Measurements from ENCODE around the gene C5AR1. TPM values are rescaled to one million over a fixed set of nuclear protein-coding genes. Genes with fewer than 3 reads are reported as not detected.

The C5AR1 gene
- total RNA-seq, 1 donor from 2014 or later: 9.3 TPM

DNA sequence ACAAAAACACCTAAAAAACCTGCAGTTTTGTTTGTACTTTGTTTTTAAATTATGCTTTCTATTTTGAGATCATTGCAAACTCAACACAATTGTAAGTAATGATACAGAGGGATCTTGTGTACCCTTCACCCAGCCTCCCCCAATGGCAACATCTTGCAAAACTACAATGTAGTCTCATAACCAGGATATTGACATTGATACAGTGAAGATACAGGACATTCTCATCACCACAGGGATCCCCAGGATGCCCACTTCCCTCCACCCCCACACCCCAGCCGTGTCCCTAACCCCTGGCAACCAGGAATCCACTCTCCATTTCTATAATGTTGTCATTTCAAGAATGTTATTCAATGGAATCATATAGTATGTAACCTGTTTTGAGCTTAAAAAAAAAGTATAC lies 12.0 kb downstream of the C5AR1 start:
- no peaks in the 10 kb centered on the region for H3K9me3 ChIP-seq
- H3K27me3 ChIP-seq: no peaks in the 10 kb centered on the region
- H3K4me3 ChIP-seq: no peak overlapping the region
- H3K36me3 ChIP-seq: peaks cover 0 to 6% of the 10 kb centered on the region in 2 donors
- H3K27ac ChIP-seq: no peak overlapping the region
- no peak for DNase-seq (ENCODE audit: low spot score in 2 of 2)
- no peaks in the 10 kb centered on the region for H3K4me1 ChIP-seq
- intact Hi-C loops (cut with DNase I): no loop called here
- TF ChIP-seq, protein P1, sequence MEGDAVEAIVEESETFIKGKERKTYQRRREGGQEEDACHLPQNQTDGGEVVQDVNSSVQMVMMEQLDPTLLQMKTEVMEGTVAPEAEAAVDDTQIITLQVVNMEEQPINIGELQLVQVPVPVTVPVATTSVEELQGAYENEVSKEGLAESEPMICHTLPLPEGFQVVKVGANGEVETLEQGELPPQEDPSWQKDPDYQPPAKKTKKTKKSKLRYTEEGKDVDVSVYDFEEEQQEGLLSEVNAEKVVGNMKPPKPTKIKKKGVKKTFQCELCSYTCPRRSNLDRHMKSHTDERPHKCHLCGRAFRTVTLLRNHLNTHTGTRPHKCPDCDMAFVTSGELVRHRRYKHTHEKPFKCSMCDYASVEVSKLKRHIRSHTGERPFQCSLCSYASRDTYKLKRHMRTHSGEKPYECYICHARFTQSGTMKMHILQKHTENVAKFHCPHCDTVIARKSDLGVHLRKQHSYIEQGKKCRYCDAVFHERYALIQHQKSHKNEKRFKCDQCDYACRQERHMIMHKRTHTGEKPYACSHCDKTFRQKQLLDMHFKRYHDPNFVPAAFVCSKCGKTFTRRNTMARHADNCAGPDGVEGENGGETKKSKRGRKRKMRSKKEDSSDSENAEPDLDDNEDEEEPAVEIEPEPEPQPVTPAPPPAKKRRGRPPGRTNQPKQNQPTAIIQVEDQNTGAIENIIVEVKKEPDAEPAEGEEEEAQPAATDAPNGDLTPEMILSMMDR (IDR thresholded peaks at IDR 0.05): no peak

DNA sequence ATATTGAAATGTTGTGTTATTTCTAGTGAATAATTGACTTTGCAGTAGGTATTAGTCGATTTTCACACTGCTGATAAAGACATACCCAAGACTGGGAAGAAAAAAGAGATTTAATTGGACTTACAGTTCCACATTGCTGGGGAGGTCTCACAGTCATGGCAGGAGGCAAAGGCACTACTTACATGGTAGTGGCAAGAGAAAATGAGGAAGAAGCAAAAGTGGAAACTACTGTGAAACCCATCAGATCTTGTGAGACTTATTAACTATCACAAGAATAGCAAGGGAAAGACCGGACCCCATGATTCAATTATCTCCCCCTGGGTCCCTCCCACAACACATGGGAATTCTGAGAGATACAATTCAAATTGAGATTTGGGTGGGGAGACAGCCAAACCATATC lies 12.4 kb downstream of the C5AR1 start:
- intact Hi-C loops (cut with DNase I): no loop called here
- Histone ChIP-seq H3K27ac (no peak overlapping the region), H3K4me3 (no peak overlapping the region), H3K36me3 (peaks cover 0 to 6% of the 10 kb centered on the region in 2 donors), H3K4me1 (no peaks in the 10 kb centered on the region), H3K27me3 (no peaks in the 10 kb centered on the region), H3K9me3 (no peaks in the 10 kb centered on the region)
- DNase-seq (ENCODE audit: low spot score in 2 of 2): no peak
- TF ChIP-seq, protein P1 (IDR thresholded peaks at IDR 0.05): no peak

- intact Hi-C loops (cut with DNase I): no loop called here
- H3K27me3 ChIP-seq: no peaks in the 10 kb centered on the region
- TF ChIP-seq, protein P1 (IDR thresholded peaks at IDR 0.05): no peak
- H3K36me3 ChIP-seq: peaks cover 0 to 6% of the 10 kb centered on the region in 2 donors
- no peak overlapping the region for H3K4me3 ChIP-seq
- no peaks in the 10 kb centered on the region for H3K9me3 ChIP-seq
- DNase-seq (ENCODE audit: low spot score in 2 of 2): no peak
- no peaks in the 10 kb centered on the region for H3K4me1 ChIP-seq
- H3K27ac ChIP-seq: no peak overlapping the region
Observed at GRCh38 chr19:47323409-47323808, 13.7 kb downstream of the C5AR1 start.

- peak overlapping the region in 1 of 2 donors; percentile 10 for H3K27ac ChIP-seq
Observed at GRCh38 chr19:47323872-47324271, 14.2 kb downstream of the C5AR1 start.

DNA sequence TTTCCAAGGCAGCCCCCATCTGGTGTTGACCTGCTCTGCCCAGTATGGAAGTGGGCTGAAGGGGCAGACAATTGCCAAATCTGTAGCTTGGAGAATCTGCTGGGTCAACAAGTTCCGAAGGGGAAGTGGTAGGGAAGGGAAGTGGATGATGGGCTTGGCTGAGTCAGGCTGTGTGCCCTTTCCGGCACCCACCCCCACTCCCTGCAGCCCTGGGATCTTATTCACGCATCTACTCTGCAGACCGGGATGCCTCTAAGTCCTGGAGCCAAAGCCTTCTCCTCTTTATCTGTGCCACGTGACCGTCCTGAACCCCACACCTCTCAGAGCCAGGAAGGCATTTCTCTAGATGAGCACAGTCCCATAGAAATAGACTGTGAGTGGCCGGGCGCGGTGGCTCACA lies 14.8 kb downstream of the C5AR1 start:
- Histone ChIP-seq H3K4me3 (no peak overlapping the region), H3K4me1 (no peaks in the 10 kb centered on the region), H3K27ac (no peak overlapping the region), H3K9me3 (no peaks in the 10 kb centered on the region), H3K36me3 (peaks cover 0 to 6% of the 10 kb centered on the region in 2 donors), H3K27me3 (no peaks in the 10 kb centered on the region)
- TF ChIP-seq, protein P1 (IDR thresholded peaks at IDR 0.05): no peak
- DNase-seq (ENCODE audit: low spot score in 2 of 2): peak in 1 of 2 donors; percentile 73
- intact Hi-C loops (cut with DNase I): no loop called here

More at GRCh38 chr19:47323872-47324271, 14.2 kb downstream of the C5AR1 start:
- H3K9me3 ChIP-seq: no peaks in the 10 kb centered on the region
- peaks cover 0 to 6% of the 10 kb centered on the region in 2 donors for H3K36me3 ChIP-seq
- intact Hi-C loops (cut with DNase I): no loop called here
- no peaks in the 10 kb centered on the region for H3K4me1 ChIP-seq
- no peak overlapping the region for H3K4me3 ChIP-seq
- H3K27me3 ChIP-seq: no peaks in the 10 kb centered on the region
- no peak for DNase-seq (ENCODE audit: low spot score in 2 of 2)
- TF ChIP-seq, protein P1 (IDR thresholded peaks at IDR 0.05): no peak

DNA sequence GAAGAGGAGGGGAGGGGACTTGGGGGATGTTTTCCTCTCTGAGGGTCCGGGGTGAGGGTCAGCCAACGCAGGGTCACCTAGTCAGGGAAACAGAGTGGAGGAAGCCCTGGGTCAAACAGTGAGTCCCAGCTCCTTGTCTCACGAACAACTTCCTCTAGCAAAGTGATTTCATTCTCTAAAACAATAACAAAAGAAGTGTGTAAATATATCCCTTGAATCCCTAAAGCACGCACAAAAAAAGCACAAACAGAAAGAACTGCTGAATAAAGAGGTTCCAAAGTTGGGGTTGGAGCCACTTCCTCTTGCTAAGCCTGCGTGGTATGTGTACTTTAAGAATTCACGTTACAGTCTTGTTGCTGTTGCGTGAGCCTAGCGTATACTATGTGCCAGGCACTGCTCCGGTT lies 20.8 kb downstream of the C5AR1 start:
- Histone ChIP-seq H3K27me3 (no peaks in the 10 kb centered on the region), H3K9me3 (no peaks in the 10 kb centered on the region), H3K4me3 (no peak overlapping the region), H3K36me3 (no peaks in the 10 kb centered on the region), H3K27ac (peak overlapping the region; percentile 4 to 73), H3K4me1 (no peaks in the 10 kb centered on the region)
- intact Hi-C loops (cut with DNase I): no loop called here
- no peak for DNase-seq (ENCODE audit: low spot score in 2 of 2)
- TF ChIP-seq, protein P1 (IDR thresholded peaks at IDR 0.05): no peak

Data from ascending aorta (tissue), 2 donors.